Measurements from ENCODE around the gene TOX2. TPM values are rescaled to one million over a fixed set of nuclear protein-coding genes. Genes with fewer than 3 reads are reported as not detected.

The TOX2 gene
- total RNA-seq, 1 experiment from 2014 or later: 1.6 TPM

- DNase-seq: no peak
- Histone ChIP-seq H3K27me3 (ENCODE audit: control insufficient read depth, insufficient read depth, low read length) (peaks cover 1% of the 10 kb centered on the region; the same call in 1 of the 2 replicates), H3K36me3 (replicated peaks; ENCODE audit: control insufficient read depth, insufficient read depth, low read length) (no peaks in the 10 kb centered on the region), H3K4me3 (ENCODE audit: insufficient read depth, low read depth, low read length) (no peak overlapping the region)
Measured at GRCh38 chr20:43922614-43923013, 8.0 kb downstream of the TOX2 start.

- Histone ChIP-seq H3K27me3 (ENCODE audit: control insufficient read depth, insufficient read depth, low read length) (no peaks in the 10 kb centered on the region), H3K36me3 (replicated peaks; ENCODE audit: control insufficient read depth, insufficient read depth, low read length) (no peaks in the 10 kb centered on the region), H3K4me3 (ENCODE audit: insufficient read depth, low read depth, low read length) (no peak overlapping the region)
- no peak for DNase-seq
Measured at GRCh38 chr20:43923322-43923721, 8.7 kb downstream of the TOX2 start.

DNA sequence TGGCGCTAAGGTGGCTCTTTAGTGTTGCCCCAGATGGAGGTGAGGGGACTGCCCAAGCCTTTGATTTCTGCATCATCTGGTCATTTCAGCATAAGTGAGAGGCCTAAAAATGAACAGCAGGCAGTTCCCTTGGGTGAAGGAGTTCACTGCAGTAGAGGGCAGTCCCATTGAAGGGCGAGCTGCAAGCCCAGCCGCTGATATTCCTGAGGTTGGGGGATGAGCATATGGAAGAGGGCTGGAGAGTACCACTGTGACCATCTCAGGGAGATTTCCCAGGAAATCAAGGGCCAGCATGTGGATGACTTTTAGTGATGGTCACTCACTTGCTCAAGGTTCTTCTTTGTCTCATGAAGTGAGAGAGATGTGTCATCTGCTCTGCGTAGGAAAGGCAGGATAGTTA, 9.3 kb downstream of the TOX2 start:
- Histone ChIP-seq H3K4me3 (ENCODE audit: insufficient read depth, low read depth, low read length) (no peak overlapping the region), H3K27me3 (ENCODE audit: control insufficient read depth, insufficient read depth, low read length) (no peaks in the 10 kb centered on the region), H3K36me3 (replicated peaks; ENCODE audit: control insufficient read depth, insufficient read depth, low read length) (no peaks in the 10 kb centered on the region)
- no peak for DNase-seq

DNA sequence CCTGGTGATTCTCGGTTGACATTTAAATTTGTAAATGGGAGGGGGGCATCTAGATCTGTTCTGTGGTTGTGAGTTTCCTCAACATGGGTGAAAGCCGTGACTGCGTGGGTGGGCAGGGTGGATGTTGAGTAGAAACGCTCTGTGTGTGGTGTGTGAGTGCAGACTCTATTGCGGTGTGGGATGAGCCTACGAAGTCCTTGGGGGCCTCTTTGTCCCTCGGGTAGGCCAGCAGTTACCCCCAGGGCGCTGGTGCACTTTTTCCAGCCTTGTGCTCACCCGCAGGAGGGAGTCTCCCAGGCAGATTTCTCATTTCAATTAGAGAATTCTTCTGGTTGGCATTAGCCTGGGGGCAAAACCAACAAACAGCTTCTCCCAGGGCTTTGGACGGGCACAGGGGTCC, 10.6 kb downstream of the TOX2 start:
- Histone ChIP-seq H3K4me3 (ENCODE audit: insufficient read depth, low read depth, low read length) (no peak overlapping the region), H3K36me3 (replicated peaks; ENCODE audit: control insufficient read depth, insufficient read depth, low read length) (no peaks in the 10 kb centered on the region), H3K27me3 (ENCODE audit: control insufficient read depth, insufficient read depth, low read length) (no peaks in the 10 kb centered on the region)
- no peak for DNase-seq

DNA sequence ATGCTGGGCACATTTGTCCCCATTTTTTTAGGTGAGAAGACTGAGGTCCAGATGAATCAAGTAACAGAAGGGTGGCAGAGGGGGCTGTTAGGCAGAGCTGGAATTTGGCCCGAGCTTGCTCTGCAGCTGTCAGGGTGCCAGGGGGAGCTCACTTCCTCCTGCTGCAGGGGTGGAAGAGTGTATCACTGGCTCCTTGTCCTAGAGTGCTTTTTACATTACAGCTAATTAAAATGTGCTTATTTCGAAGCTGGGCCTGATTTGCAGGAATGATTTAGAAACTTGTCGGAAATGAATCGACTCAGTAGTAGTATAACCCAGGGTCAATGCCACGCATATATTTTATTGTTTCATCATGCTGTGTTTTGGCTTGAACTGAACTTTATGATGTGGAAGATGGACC, 11.1 kb downstream of the TOX2 start:
- H3K36me3 ChIP-seq (replicated peaks; ENCODE audit: control insufficient read depth, insufficient read depth, low read length): no peaks in the 10 kb centered on the region
- no peaks in the 10 kb centered on the region for H3K27me3 ChIP-seq (ENCODE audit: control insufficient read depth, insufficient read depth, low read length)
- no peak overlapping the region for H3K4me3 ChIP-seq (ENCODE audit: insufficient read depth, low read depth, low read length)
- no peak for DNase-seq

DNA sequence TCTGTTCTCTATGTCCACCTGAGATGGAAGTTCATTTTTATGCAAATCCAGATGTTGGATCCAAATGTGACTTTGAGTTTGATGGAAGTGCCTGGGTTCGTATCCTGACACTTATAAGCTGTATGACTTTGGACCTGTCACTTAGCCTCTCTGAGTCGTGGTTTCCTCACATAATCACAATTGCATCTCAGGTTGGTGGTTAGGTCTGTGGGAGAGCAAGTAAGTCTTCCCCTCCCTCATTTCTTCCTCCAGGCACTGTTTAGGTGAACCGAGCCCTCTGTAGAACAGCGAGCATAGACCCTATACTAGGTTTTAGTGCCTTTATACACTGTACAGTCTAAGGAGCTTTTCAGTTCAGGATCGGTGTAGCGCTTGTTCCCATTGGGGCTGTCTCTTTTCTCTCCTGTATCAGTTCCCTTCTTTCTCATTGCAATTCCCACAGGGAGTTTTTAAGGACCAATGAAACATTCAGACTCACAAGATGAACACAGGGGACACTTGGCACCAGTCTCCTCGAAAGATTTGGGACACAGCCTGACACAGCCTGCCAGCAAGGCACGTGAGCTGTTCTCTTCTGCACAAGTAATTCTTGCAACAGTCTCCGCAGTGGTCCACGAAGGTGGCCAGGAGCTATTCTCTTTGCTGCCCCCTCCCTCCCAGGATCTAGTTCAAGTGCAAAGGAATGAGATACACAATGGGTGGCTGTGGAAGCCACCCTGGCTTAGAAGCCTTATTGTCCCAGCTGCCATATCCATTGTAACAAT, 11.8 kb downstream of the TOX2 start:
- Histone ChIP-seq H3K27me3 (ENCODE audit: control insufficient read depth, insufficient read depth, low read length) (no peaks in the 10 kb centered on the region), H3K4me3 (ENCODE audit: insufficient read depth, low read depth, low read length) (no peak overlapping the region), H3K36me3 (replicated peaks; ENCODE audit: control insufficient read depth, insufficient read depth, low read length) (no peaks in the 10 kb centered on the region)
- no peak for DNase-seq

- Histone ChIP-seq H3K4me3 (ENCODE audit: insufficient read depth, low read depth, low read length) (no peak overlapping the region), H3K27me3 (ENCODE audit: control insufficient read depth, insufficient read depth, low read length) (no peaks in the 10 kb centered on the region), H3K36me3 (replicated peaks; ENCODE audit: control insufficient read depth, insufficient read depth, low read length) (no peaks in the 10 kb centered on the region)
- no peak for DNase-seq
Measured at GRCh38 chr20:43931976-43932375, 17.3 kb downstream of the TOX2 start.

- DNase-seq: no peak
- H3K4me3 ChIP-seq (ENCODE audit: insufficient read depth, low read depth, low read length): no peak overlapping the region
- H3K27me3 ChIP-seq (ENCODE audit: control insufficient read depth, insufficient read depth, low read length): no peaks in the 10 kb centered on the region
- no peaks in the 10 kb centered on the region for H3K36me3 ChIP-seq (replicated peaks; ENCODE audit: control insufficient read depth, insufficient read depth, low read length)
Measured at GRCh38 chr20:43934833-43935232, 20.2 kb downstream of the TOX2 start.

DNA sequence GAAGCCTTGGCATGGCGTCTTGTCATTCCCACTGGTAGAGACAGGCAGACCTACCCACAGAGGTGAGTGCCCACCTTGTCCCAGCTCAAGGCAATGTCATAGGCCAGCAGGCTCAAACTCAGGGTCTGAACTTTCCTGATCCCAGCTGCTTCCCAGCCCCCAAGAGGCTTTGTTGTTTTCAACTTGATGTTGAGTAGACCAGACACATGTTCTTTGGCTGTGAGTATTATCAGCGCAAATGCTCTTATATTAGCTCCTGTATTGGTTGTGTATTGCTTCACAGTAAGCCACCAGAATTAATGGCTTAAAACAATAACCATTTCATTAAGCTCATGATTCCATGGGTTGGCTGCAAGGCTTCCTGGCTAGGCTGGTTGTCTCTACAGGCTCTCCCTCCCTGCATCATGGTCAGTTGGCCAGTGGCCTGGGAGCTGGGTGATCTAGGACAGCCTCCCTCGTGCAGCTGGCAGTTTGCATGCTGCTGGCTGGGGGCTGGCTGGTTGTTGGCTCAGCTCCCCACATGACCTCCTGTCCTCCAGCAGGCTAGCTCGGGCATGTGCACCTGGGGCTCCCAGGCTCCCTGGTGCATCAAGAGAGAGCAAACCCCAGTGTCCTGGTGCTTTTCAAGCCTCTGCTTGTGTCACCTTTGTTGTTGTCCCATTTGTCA, 21.6 kb downstream of the TOX2 start:
- DNase-seq: no peak
- Histone ChIP-seq H3K36me3 (replicated peaks; ENCODE audit: control insufficient read depth, insufficient read depth, low read length) (no peaks in the 10 kb centered on the region), H3K4me3 (ENCODE audit: insufficient read depth, low read depth, low read length) (no peak overlapping the region), H3K27me3 (ENCODE audit: control insufficient read depth, insufficient read depth, low read length) (no peaks in the 10 kb centered on the region)

- no peaks in the 10 kb centered on the region for H3K36me3 ChIP-seq (replicated peaks; ENCODE audit: control insufficient read depth, insufficient read depth, low read length)
- no peak for DNase-seq
- no peak overlapping the region for H3K4me3 ChIP-seq (ENCODE audit: insufficient read depth, low read depth, low read length)
- no peaks in the 10 kb centered on the region for H3K27me3 ChIP-seq (ENCODE audit: control insufficient read depth, insufficient read depth, low read length)
Measured at GRCh38 chr20:43936805-43937204, 22.2 kb downstream of the TOX2 start.

GRCh38 chr20:43937591-43937990, 22.9 kb downstream of the TOX2 start:
- Histone ChIP-seq H3K4me3 (ENCODE audit: insufficient read depth, low read depth, low read length) (no peak overlapping the region), H3K36me3 (replicated peaks; ENCODE audit: control insufficient read depth, insufficient read depth, low read length) (no peaks in the 10 kb centered on the region), H3K27me3 (ENCODE audit: control insufficient read depth, insufficient read depth, low read length) (no peaks in the 10 kb centered on the region)
- DNase-seq: no peak

DNA sequence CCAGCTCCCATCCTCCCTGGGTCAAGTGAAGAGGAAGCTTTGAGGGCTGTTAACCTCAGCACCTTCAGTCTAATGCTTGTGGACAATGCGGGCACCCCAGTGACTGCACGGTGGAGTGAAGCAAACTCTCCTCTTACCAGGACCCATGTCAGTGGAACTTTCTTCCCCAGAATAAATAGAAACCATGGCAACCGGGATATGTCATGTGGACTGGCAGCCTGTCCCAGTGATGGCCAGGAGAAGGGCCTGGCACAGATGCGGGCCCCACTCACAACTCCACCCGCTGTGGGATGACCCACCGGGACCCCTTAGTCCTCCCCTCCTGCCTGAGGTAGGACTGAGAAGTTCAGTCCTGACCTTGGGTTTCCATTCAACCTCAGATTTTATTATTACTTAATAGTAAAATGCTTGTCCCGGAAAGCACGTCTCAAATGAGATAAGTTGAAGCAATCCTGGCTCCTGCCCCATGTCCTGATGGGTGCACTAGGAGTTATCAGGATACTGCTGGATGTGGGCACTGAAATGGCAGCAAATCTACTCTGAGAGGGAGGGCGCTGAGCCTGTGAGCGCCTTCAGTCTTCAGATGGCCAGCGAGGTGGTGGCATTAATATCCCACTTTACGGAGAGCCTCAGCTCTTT, 23.5 kb downstream of the TOX2 start:
- Histone ChIP-seq H3K4me3 (ENCODE audit: insufficient read depth, low read depth, low read length) (no peak overlapping the region), H3K27me3 (ENCODE audit: control insufficient read depth, insufficient read depth, low read length) (no peaks in the 10 kb centered on the region), H3K36me3 (replicated peaks; ENCODE audit: control insufficient read depth, insufficient read depth, low read length) (no peaks in the 10 kb centered on the region)
- DNase-seq: no peak

DNA sequence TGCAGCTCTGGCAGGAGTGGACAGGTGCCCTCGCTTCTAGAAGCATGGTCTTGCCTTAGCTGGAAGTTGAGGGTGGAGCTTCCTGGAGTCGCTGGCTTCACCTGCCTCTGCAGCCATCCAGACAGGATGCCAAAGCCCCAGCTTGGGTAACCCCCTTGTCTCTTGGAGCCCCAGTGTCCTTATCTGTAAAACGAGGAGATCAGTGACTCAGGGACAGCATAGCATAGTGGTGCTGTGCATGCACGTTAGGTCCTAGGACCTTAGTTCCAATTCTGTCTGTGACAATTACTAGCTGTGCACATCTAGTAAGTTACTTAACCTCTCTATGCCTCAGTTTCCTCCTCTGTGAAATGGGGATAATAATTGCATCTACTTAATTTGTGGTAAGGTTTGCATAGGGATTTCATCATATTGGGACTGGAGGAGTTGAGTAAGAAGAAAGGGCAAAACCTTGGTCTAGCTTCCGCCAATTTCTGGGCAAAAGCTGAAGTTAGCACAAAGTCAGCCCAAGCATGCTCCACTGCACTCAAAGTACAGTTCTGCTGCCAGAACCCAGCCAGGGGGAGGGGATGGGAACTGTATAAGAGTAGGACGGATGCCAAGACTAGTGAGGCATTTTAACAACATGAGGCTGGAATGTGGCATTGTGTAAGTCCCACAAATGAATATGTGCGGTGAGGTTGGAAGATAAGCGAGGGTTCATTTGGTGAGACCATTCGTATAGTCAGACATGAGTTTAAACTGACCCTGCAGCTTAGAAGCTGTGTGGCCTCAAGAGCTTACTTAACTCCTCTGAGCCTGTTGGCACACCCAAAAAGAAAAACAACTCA, 24.5 kb downstream of the TOX2 start:
- Histone ChIP-seq H3K4me3 (ENCODE audit: insufficient read depth, low read depth, low read length) (no peak overlapping the region), H3K27me3 (ENCODE audit: control insufficient read depth, insufficient read depth, low read length) (no peaks in the 10 kb centered on the region)
- DNase-seq: no peak

GRCh38 chr20:43939762-43940121, 25.1 kb downstream of the TOX2 start:
- H3K27me3 ChIP-seq (ENCODE audit: control insufficient read depth, insufficient read depth, low read length): no peaks in the 10 kb centered on the region
- no peaks in the 10 kb centered on the region for H3K36me3 ChIP-seq (replicated peaks; ENCODE audit: control insufficient read depth, insufficient read depth, low read length)
- H3K4me3 ChIP-seq (ENCODE audit: insufficient read depth, low read depth, low read length): no peak overlapping the region
- no peak for DNase-seq

More for the DNA sequence above, 24.5 kb downstream of the TOX2 start:
- H3K36me3 ChIP-seq (replicated peaks; ENCODE audit: control insufficient read depth, insufficient read depth, low read length): no peaks in the 10 kb centered on the region

All from H7 (cell line).